ENCODE results near the gene CAPN10. TPM values are rescaled to one million over a fixed set of nuclear protein-coding genes. Genes with fewer than 3 reads are reported as not detected.

Gene CAPN10
- total RNA-seq, 1 donor from 2014 or later: 27.8 TPM

- Histone ChIP-seq H3K27ac (no peak overlapping the region), H3K4me3 (no peak overlapping the region), H3K36me3 (peaks cover 3 to 23% of the 10 kb centered on the region in 2 donors), H3K4me1 (peaks cover 7 to 15% of the 10 kb centered on the region in 2 donors), H3K27me3 (no peaks in the 10 kb centered on the region), H3K9me3 (no peaks in the 10 kb centered on the region)
- no peak for DNase-seq (ENCODE audit: low spot score in 2 of 2)
- intact Hi-C loops (cut with DNase I): no loop called here
- no peak for TF ChIP-seq CTCF (IDR thresholded peaks at IDR 0.05)
Observed at GRCh38 chr2:240553956-240554480, 32.5 kb upstream of the CAPN10 start.

- Histone ChIP-seq H3K4me3 (no peak overlapping the region), H3K9me3 (no peaks in the 10 kb centered on the region), H3K36me3 (peaks cover 3 to 23% of the 10 kb centered on the region in 2 donors), H3K27me3 (no peaks in the 10 kb centered on the region), H3K27ac (no peak overlapping the region), H3K4me1 (peaks cover 13 to 22% of the 10 kb centered on the region in 2 donors)
- TF ChIP-seq CTCF (IDR thresholded peaks at IDR 0.05): no peak
- DNase-seq (ENCODE audit: low spot score in 2 of 2): no peak
- intact Hi-C loops (cut with DNase I): no loop called here
Observed at GRCh38 chr2:240554767-240555493, 31.6 kb upstream of the CAPN10 start.

- Histone ChIP-seq H3K9me3 (no peaks in the 10 kb centered on the region), H3K4me3 (no peak overlapping the region), H3K27me3 (no peaks in the 10 kb centered on the region), H3K27ac (no peak overlapping the region), H3K4me1 (peaks cover 13 to 22% of the 10 kb centered on the region in 2 donors), H3K36me3 (peaks cover 3 to 22% of the 10 kb centered on the region in 2 donors)
- no peak for DNase-seq (ENCODE audit: low spot score in 2 of 2)
- TF ChIP-seq CTCF (IDR thresholded peaks at IDR 0.05): no peak
- intact Hi-C loops (cut with DNase I): no loop called here
Observed at GRCh38 chr2:240555541-240556250, 30.8 kb upstream of the CAPN10 start.

GRCh38 chr2:240556553-240557100, 29.9 kb upstream of the CAPN10 start:
- no peak for TF ChIP-seq CTCF (IDR thresholded peaks at IDR 0.05)
- Histone ChIP-seq H3K4me3 (no peak overlapping the region), H3K36me3 (peaks cover 0 to 14% of the 10 kb centered on the region in 2 donors), H3K27ac (no peak overlapping the region), H3K27me3 (no peaks in the 10 kb centered on the region), H3K4me1 (peaks cover 18 to 25% of the 10 kb centered on the region in 2 donors), H3K9me3 (no peaks in the 10 kb centered on the region)
- intact Hi-C loops (cut with DNase I): no loop called here
- no peak for DNase-seq (ENCODE audit: low spot score in 2 of 2)

- DNase-seq (ENCODE audit: low spot score in 2 of 2): no peak
- H3K27ac ChIP-seq: no peak overlapping the region
Observed at GRCh38 chr2:240557101-240557751, 29.3 kb upstream of the CAPN10 start.

More at GRCh38 chr2:240557101-240557751, 29.3 kb upstream of the CAPN10 start:
- intact Hi-C loops (cut with DNase I): no loop called here
- peaks cover 19 to 25% of the 10 kb centered on the region in 2 donors for H3K4me1 ChIP-seq
- peak overlapping the region; percentile 53 to 65 for H3K4me3 ChIP-seq
- no peak for TF ChIP-seq CTCF (IDR thresholded peaks at IDR 0.05)
- peaks cover 0 to 8% of the 10 kb centered on the region in 2 donors for H3K36me3 ChIP-seq
- no peaks in the 10 kb centered on the region for H3K27me3 ChIP-seq
- no peaks in the 10 kb centered on the region for H3K9me3 ChIP-seq
